Parathyroid adenoma (tissue), 2 donors: ENCODE measurements around the gene NPAS1.

ENCODE experiments used
- H2AFZ ChIP-seq: fragments of 300-600 bp; sonication (generic); one replicate; pipeline ENCODE4 v1.7.0; 2017; ENCODE audit warnings: antibody characterized with exemption, mild to moderate bottlenecking
- H3K27ac ChIP-seq: fragments of 300-600 bp; sonication (generic); one replicate; pipeline ENCODE4 v1.7.0; 2017
- H3K27me3 ChIP-seq: fragments of 300-600 bp; sonication (generic); one replicate; pipeline ENCODE4 v1.7.0; 2017; ENCODE audit warnings: low read length; ENCODE audit not compliant: control insufficient read depth, insufficient read depth
- H3K36me3 ChIP-seq: fragments of 300-600 bp; sonication (generic); one replicate; pipeline ENCODE4 v1.7.0; 2017; ENCODE audit warnings: low read length; ENCODE audit not compliant: control insufficient read depth, insufficient read depth
- H3K4me1 ChIP-seq: fragments of 300-600 bp; sonication (generic); one replicate; pipeline ENCODE4 v1.7.0; 2017; ENCODE audit warnings: control low read depth
- H3K4me2 ChIP-seq: fragments of 300-600 bp; sonication (generic); one replicate; pipeline ENCODE4 v1.7.0; 2017; ENCODE audit warnings: low read length
- H3K4me3 ChIP-seq: fragments of 300-600 bp; sonication (generic); one replicate; pipeline ENCODE4 v1.7.0; 2017; ENCODE audit warnings: low read depth, low read length
- H3K79me2 ChIP-seq: fragments of 300-600 bp; sonication (generic); one replicate; pipeline ENCODE4 v1.7.0; 2017; ENCODE audit warnings: control low read depth
- H3K9ac ChIP-seq: fragments of 300-600 bp; sonication (generic); one replicate; pipeline ENCODE4 v1.7.0; 2017; ENCODE audit warnings: mild to moderate bottlenecking
- H3K9me3 ChIP-seq: fragments of 300-600 bp; sonication (generic); one replicate; pipeline ENCODE4 v1.7.0; 2017; ENCODE audit warnings: low read length; ENCODE audit not compliant: control insufficient read depth
- TF ChIP-seq, protein P1 (sequence below): fragments of 300-600 bp; sonication (generic); IDR thresholded peaks from one replicate; pipeline ENCODE4 v1.7.0; 2017; ENCODE audit warnings: antibody characterized with exemption, mild to moderate bottlenecking
- donor health status: primary hyperparathyroidism.

NPAS1 gene

DNA sequence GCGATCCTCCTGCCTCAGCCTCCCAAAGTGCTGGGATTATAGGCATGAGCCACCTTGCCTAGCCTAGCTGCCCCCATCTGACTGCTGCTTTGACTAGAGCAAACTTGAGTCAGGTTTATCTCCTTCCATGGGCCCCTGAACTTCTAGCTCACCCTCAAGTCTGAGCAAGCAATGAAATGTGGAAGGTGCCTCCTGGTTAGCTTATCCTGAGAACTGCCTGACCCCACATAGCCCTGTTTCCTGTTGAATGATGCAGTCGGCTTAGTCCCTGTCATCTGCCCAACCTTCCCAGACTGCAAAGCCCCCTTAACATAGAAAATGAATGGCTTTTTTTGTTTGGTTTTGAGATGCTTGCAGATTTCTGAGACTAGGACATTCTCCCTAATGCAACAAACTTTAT is 37.7 kb downstream of the NPAS1 start:
- H3K27ac ChIP-seq: no peak overlapping the region
- H3K27me3 ChIP-seq: no peaks in the 10 kb centered on the region
- TF ChIP-seq, protein P1, sequence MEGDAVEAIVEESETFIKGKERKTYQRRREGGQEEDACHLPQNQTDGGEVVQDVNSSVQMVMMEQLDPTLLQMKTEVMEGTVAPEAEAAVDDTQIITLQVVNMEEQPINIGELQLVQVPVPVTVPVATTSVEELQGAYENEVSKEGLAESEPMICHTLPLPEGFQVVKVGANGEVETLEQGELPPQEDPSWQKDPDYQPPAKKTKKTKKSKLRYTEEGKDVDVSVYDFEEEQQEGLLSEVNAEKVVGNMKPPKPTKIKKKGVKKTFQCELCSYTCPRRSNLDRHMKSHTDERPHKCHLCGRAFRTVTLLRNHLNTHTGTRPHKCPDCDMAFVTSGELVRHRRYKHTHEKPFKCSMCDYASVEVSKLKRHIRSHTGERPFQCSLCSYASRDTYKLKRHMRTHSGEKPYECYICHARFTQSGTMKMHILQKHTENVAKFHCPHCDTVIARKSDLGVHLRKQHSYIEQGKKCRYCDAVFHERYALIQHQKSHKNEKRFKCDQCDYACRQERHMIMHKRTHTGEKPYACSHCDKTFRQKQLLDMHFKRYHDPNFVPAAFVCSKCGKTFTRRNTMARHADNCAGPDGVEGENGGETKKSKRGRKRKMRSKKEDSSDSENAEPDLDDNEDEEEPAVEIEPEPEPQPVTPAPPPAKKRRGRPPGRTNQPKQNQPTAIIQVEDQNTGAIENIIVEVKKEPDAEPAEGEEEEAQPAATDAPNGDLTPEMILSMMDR: no peak
- H3K36me3 ChIP-seq: no peaks in the 10 kb centered on the region
- H3K4me2 ChIP-seq: no peak overlapping the region
- H3K9ac ChIP-seq: no peak overlapping the region
- H3K79me2 ChIP-seq: no peaks in the 10 kb centered on the region
- no peaks in the 10 kb centered on the region for H3K9me3 ChIP-seq
- no peak overlapping the region for H3K4me3 ChIP-seq
- H2AFZ ChIP-seq: no peak overlapping the region
- peaks cover 4% of the 10 kb centered on the region for H3K4me1 ChIP-seq

DNA sequence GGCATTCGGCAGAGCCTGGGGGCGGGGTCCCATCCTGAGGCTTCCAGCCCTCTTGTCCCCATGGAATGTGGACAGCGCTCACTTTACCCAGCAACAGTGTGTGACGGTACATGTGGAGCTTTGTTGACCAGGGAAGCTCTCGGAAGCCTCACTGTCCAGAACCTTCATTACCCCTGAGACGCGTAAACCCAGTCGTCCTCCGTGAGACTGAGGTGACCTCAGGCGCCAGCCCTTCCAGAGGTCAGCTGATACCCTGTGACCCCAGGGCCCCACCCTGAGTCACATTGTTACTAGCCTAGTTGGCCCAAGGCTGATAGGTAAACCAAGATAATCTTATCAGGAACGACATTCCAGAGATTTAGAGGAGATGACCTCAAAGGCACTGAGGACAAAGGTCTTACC is 39.0 kb downstream of the NPAS1 start:
- Histone ChIP-seq H3K4me1 (peaks cover 4% of the 10 kb centered on the region), H3K27ac (no peak overlapping the region), H3K27me3 (no peaks in the 10 kb centered on the region), H3K36me3 (no peaks in the 10 kb centered on the region), H3K9ac (no peak overlapping the region), H3K4me3 (no peak overlapping the region), H3K9me3 (no peaks in the 10 kb centered on the region), H3K4me2 (no peak overlapping the region), H3K79me2 (no peaks in the 10 kb centered on the region), H2AFZ (no peak overlapping the region)
- TF ChIP-seq, protein P1: no peak

DNA sequence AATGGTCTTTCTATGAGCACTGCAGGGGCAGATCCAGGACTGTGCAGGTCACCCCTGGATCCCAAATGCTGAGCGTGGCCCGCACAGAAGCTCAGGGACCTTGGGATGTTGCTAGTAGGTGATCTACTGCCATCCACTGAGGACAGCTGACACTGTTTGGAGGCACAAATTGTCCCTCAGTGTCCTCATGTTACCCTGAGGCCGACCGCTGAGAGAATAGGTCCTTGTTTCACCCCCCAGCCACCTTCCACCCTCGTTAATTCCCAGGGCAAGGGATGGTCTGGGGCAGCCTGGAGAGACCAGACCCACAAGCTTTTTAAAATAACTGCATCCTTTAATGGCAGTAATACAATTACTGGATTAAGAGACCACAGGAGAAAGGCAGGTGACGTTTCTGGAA is 44.2 kb downstream of the NPAS1 start:
- H3K4me1 ChIP-seq: no peaks in the 10 kb centered on the region
- no peaks in the 10 kb centered on the region for H3K27me3 ChIP-seq
- no peak overlapping the region for H2AFZ ChIP-seq
- no peak overlapping the region for H3K9ac ChIP-seq
- TF ChIP-seq, protein P1: no peak
- H3K4me2 ChIP-seq: no peak overlapping the region
- H3K27ac ChIP-seq: no peak overlapping the region
- H3K36me3 ChIP-seq: no peaks in the 10 kb centered on the region
- H3K9me3 ChIP-seq: no peaks in the 10 kb centered on the region
- H3K79me2 ChIP-seq: no peaks in the 10 kb centered on the region
- H3K4me3 ChIP-seq: no peak overlapping the region

DNA sequence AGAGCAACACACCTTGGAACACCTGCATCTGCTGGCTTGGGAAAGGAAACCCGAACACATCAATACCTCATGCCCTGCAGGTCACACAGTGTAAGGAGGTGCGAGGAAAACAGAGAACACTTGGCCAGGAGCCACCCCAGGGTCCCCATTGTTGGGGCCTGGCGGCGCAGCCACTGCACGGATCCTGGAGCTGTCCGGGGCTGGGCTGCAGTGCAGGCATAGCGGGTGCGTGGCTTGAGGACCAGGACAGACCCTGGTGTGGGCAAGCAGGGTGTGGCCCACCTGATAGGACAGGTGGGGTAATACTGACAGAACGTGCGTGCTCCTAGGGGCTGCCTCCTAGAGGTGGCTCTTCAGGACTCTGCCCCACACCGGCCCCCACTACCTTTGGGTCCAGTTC is 45.6 kb downstream of the NPAS1 start:
- Histone ChIP-seq H3K36me3 (no peaks in the 10 kb centered on the region), H3K4me3 (no peak overlapping the region), H3K27me3 (no peaks in the 10 kb centered on the region), H2AFZ (no peak overlapping the region), H3K4me2 (no peak overlapping the region), H3K9ac (no peak overlapping the region), H3K79me2 (no peaks in the 10 kb centered on the region), H3K4me1 (no peaks in the 10 kb centered on the region), H3K9me3 (no peaks in the 10 kb centered on the region), H3K27ac (no peak overlapping the region)
- TF ChIP-seq, protein P1: no peak

DNA sequence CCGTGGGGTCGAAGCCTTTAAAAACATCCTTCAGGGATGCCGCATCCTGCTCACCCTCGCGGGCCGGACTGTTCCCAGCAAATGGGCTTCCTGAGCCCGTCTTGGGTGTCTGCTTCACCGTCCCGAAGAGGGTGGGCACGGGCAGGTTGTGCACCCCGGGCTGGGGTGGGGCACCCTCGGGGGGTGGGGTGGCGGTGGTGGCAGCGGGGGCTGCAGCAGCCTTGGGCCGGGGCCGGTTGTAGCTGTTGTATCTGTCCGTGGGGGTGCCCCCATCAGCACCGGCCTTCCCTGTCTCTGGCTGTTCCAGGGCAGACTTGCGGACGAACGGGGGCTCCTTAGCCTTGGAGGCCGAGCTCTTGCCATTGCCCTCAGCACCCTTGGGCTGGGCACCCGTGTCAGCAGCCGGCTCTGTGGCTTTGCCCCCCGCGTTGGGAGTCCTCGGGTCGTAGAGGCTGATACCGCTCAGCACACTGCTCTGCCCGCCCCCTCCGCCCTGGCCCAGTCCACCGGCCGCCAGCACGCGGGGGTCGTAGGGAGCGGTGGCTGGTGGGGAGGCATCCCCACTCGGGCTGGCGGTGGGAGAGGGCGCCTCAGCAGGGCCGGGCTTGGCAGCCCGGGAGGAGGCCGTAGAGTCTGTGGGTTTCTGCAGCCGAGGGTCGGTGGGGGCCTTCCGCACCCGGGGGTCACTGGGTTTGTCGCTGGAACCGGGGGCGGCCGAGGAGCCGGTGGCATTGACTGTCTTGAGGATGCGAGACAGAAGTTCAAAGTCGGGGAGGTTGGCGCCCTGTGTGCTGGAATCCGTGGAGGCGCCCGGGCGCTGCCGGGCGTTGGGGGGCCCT is 47.0 kb downstream of the NPAS1 start:
- Histone ChIP-seq H3K36me3 (no peaks in the 10 kb centered on the region), H3K27me3 (no peaks in the 10 kb centered on the region), H3K79me2 (peaks cover 8% of the 10 kb centered on the region), H3K9me3 (no peaks in the 10 kb centered on the region), H3K4me1 (no peaks in the 10 kb centered on the region), H3K9ac (no peak overlapping the region), H3K27ac (no peak overlapping the region), H2AFZ (no peak overlapping the region), H3K4me2 (no peak overlapping the region), H3K4me3 (no peak overlapping the region)
- TF ChIP-seq, protein P1: no peak
